ENCODE measurements around the gene CARHSP1. TPM values are rescaled to one million over a fixed set of nuclear protein-coding genes. Genes with fewer than 3 reads are reported as not detected.
"Not testable (repeated sequence)": the region's sequence is repeated elsewhere in the genome, so short reads cannot be mapped to it uniquely, and the experiment has no call there.

CARHSP1 gene
- total RNA-seq, 1 donor from 2014 or later, result 98.7 TPM

DNA sequence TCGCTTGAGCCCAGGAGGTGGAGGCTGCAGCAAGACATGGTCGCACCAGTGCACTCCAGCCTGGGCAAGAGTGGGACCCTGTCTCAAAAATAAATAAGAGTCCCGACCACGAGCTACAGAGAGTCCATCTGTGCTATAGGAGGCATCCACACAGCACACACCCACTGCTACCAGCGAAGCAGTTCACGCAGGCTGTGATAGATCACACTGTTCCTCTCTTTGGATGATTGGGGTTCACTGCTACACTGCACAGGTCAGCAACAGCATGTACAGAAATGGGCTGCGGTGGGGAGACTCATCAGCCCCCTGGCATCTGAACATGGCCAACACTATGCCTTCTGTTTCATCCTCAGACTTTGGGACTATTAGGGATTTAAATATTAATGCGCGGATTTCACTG lies 37.4 kb downstream of the CARHSP1 start:
- no peak for DNase-seq (ENCODE audit: low spot score)

DNA sequence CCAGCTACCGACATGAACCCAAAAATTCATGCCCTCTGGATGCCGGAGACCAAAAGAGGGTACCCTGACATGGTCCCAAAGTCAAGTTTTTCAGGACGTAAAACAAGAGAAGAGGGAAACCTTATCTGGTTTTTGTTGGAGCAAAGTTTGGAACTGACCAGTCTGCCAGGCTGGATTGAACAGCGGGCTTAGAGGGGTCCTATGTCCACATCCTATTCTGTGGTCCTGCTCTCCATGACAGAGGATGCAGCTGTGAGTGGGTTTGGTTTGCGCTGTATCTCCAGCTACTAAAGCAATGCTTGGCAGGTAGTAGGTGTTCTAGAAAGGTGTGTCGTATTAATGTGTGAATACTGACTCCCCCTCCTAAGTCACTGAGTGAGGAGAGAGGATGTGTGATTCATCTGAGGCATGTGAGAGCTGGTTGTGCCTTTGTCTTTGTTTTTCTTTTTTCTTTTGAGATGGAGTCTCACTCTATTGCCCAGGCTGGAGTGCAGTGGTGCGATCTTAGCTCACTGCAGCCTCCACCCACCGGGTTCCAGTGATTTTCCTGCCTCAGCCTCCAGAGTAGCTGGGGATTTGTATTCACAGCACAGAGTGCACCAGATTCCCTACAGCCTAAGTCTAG lies 40.2 kb downstream of the CARHSP1 start:
- no peak for DNase-seq (ENCODE audit: low spot score)

DNA sequence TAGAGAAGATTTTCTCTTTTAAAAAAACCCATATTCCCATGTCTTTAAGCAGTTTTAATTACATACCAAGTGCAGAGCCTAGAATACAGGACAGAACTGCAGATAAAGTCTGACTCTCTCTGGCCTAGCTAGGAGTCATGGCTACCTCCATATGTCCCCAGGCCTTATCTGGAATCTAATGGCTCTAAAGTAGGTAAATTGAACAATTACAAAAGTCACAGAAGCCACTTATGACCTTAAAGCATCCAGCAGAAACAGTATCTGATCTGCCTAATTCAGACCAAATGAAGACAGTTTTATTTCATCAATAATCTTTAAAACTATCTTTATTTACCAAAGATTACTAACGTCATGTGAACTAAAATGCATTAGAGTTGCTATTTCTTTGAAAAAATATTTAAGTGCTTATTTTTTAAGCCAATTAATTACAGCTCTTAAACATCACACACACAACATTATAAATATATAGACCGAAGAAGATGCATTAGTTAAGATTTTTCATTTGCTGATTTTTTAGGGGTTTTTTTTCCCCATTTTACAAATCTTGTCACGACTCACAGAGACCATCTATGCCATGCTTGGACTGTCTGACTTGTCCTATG lies 42.4 kb downstream of the CARHSP1 start:
- DNase-seq (ENCODE audit: low spot score), result no peak

DNA sequence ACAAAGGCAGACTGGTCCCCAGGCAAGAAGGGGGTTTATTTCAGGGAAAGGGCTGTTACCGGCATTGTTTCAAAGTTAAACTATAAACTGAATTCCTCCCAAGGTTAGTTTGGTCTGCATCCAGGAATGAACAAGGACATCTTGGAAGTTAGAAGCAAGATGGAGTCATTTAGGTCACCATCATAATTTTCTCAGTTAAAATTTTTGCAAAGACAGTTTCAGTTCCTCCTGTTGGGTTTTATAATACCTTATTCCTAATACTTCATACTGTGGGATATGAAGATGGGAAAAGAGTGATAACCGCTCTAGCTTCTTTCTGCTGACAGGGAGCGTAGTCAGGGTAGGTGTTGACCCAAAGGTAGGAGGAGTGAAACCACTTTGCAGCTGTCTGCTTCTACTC lies 46.4 kb downstream of the CARHSP1 start:
- DNase-seq (ENCODE audit: low spot score), result no peak

DNA sequence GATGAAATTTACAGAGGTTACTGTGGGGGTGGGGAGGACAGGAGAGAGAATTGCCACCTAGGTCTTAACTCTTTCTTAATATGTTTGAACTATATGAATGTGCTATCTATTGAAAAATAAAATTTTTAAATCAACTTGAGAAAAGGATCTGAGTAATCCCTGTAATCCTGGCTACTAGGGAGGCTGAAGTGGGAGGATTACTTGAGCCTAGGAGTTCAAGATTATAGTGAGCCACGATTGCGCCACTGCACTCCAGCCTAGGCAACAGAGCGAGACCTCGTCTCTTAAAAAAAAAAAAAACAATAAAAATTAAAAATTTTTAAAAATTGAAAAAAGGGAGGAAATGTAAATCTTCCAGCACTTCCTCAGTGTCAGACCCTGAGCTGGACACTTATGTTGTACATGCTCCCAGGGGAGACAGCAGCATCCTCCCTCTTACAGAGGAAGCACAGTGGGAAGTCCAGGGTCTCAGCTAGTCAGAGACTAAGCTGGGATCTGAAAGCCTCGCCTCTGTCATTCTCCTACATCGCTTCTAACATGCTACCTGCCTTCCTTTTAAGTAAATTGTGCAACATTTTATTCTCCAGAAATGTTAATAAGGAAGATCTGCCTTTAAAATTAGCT lies 49.3 kb downstream of the CARHSP1 start:
- peak; percentile 51 for DNase-seq (ENCODE audit: low spot score)

DNA sequence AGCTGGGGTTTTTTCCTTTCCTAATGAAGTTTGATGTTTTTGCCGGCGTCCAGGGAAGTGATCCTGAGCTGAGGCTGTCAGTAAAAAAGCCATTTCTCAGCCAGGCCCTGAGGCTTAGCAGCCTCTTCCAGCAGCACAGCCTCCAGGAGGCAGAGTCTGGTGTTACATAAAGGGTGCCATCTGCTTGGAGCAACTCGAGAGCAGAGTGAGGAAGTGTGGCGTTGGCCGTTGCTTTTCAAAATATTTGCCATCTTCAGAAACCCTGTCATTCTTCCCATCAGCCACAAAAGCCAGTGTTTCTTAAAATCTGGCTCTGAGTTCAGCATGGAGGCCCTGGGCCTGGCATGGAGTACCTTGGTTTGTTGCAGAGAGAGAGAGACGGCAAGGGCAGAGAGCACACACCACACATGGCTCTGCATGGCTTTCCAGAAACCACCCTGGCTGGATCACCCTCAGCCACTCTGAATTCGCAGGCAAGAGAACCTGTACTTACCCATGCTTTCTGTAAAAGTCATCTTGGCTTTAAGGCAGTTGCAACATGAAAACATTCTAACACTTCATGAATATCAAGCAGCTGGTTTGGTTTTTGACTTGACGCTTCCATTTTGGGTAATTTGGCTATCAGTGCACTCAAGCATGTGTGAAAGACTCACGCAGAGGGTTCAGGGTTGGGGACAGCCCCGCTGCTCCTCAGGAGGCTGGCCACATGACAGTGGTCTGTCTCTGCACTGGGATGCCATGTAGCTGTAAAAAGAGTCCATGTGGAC lies 50.1 kb downstream of the CARHSP1 start:
- peak; percentile 15 for DNase-seq (ENCODE audit: low spot score)

DNA sequence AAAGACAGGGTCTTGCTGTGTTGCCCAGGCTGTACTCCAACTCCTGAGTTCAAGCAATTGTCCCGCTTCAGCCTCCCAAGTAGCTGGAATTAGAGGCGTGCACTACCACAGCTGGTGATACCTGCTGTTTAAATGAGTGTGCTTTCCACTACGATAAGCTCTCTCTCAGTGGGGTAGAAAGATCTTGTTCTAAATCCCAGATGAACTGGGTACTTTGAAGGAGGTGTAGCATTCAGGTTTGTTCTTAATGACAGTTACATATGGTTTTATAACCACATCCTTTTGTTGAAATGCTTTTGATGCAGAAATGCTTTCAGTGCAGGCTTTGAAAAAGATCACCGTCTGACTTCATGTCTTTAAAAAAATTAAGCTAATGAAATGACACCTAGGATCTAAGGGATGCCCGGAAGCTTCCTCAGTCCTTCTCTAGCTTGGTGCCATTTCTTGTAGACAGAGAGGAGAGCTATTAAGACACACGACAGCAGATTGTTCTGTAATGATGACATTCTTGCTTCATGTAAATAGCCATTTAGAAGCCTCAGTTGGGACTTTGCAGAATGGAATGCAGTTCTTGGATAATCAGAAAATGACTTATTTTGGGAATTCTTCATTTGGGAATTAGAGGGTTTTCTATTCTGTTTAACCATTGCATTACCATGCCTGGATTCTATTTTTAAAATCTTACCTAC lies 51.7 kb downstream of the CARHSP1 start:
- DNase-seq (ENCODE audit: low spot score), result no peak

DNA sequence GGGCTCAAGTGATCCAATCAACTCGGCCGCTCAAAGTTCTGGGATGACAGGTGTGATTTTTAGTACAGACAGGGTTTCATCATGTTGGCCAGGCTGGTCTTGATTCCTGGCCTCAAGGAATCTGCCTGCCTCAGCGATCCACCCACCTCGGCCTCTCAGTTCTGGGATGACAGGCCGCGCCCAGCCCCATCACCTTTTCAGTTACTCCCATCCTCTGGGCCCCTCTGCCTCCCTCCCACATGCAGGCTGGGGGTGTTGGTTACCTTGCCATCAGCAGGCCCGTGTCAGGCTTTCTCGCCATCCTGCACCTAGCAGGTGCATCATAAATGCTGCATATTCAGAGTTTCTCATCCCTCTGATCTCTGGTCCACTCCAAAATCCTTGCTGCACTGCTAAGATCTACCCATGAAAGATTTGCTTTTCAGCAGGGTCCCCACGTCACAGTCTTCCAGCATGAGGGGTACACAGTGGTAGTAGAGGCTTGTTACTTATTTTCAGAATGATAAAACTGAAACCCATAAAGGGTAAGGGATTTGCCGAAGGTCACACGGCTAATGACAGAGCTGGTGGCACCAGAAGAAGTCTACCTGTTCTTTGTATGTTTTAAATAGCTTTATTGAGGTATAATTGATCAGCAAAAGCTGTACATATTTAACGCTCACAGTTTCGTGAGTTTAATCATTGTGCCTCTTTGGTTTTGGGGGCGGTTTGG lies 54.6 kb downstream of the CARHSP1 start:
- no peak for DNase-seq (ENCODE audit: low spot score)

DNA sequence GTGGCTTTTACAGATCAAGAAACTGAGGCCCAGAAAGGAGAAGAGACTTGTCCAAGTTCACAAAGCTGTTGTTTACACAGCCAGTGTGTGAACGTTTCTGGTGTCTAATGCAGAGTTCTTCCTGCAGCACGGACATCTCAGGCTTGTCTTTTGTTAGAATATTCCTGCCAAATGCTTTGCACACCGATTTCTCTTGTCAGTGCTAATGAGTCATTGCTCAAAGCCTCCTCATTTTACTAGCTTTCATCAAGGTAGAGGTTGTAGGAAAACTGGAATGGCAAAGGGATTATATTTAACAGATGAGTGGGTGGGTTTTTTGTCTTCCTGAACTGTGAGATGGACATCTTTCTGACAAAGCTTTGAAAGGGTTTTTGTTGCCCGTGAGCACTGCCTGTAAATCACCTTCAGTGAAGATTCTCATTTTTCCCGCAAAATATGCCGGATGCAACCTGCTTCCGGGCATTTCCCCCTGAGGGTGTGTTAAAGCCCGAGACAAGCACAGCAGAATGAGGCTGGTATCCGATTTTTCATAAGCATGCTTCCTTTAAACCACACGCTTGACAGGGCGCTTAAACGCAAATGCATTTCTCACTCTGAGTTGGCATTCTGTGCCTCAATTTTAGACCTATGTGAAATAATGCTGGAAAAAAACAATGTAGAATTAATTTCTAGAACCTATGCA lies 56.5 kb downstream of the CARHSP1 start:
- no peak for DNase-seq (ENCODE audit: low spot score)

DNA sequence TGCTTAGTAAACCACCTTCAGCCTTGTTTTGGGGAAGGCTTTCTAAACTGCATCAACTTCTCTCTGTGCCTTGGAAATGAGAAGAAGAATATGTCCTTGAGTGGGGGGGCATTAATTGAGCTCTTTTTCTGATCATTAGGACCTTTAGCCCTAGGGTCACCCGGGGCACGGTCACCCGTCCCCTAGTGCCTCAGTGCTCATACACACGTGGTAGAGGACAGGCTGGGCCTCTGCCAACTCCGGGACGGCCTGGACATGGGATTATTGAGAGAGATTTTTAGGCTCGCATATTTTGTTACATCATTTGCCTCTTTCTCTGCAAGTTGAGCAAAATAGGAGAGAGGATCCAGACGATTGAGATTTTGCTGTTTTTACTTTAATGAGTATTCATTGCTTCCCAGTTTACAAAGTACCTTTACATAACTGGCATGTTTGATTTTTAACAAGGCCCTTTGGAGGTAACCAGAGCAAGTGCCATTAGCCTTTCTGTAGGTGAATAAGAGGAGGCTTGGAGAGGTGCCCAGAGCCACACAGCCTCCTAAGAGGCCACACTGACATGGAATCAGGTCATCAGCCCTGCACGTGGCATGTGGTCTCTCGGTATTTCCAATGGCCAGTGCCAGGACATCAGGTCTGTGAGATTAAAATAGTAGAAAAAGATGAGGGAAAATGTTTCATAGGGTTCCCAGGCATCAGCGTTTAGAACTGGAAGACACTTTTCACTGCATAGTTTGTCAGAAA lies 60.0 kb downstream of the CARHSP1 start:
- no peak for DNase-seq (ENCODE audit: low spot score)

DNA sequence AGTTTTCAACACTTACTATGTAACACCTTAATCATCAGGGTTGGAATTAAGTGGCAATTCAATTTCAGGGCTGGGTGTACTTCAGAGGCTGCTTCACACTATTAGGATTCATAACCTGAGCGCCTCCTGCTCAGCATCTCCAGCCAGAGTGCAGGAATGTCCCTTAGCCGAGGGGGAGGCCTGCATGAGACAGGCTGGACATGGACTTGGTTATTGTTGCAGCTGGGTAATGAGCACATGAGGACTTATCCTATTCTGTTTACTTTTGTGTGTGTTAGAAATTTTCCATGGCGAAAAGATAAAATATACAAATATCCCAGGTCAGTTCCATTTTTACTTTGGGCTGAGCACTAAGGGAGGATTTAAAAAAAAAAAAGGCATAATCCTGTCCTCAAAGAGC lies 60.8 kb downstream of the CARHSP1 start:
- no peak for DNase-seq (ENCODE audit: low spot score)

DNA sequence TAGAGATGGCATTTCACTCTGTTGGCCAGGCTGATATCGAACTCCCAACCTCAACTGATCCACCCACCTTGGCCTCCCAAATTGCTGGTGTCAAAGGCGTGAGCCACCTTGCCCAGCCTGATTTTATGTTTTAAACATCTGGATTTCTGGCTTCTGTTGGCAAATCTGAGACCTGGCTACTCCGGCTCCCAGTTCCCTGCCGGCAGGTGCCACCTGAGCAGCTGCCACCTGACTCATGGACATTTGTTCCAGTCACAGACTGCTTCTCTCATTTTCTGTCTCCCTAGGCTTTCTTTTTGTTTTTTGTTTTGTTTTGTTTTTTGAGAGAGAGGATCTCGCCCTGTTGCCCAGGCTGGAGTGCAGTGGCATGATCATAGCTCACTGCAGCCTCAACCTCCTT lies 61.6 kb downstream of the CARHSP1 start:
- no peak for DNase-seq (ENCODE audit: low spot score)

DNA sequence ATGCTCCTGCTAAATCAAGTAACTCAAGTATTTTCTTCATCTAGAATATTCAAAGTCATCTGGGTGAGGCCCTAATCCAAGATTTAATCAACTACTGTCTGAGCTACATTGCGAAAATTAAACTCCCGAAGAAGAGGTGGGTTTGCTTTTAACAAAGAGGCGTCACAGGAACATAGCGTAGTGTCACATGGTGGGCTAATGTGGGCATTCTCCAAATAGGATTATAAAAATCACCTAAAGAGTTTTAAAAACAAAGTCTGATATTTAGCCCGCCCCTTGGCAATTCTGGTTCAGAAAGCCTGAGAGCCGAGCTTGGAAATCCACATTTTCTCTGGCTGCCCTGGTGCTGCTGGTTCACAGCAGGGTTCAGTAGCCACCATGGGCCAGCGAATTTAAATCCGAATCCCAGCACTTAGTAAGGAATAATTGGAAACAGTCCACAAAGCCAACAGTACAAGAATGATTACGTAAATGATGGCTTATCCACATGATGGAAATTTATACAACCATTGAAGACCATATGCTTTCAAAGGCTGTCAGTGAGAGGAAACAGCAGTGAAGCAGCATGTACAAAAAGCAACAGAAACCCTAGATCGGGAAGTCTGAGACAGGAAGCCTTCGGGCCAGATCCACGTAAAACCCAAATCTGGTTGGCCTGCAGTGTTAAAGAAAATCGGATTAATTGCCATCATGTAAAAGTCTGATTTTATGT lies 62.4 kb downstream of the CARHSP1 start:
- DNase-seq (ENCODE audit: low spot score), result no peak

DNA sequence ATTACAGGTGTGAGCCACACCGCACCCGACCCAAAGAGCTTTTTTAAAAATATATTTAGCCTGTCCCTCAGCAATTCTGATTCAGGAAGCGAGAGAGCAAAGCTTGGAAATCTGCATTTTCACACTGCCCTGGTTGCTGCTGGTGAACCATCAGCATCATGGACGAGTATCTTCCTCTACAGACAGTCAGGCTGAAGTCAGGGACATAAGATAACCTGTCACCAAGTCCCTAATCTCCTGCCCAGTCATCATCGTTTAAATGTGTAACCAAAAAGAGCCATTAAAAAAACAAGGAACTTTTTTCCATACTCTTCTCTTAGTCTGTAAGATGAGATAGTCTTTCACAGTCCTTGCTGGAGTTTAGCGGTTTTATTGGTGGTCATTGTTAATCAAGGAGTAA lies 64.5 kb downstream of the CARHSP1 start:
- no peak for DNase-seq (ENCODE audit: low spot score)

DNA sequence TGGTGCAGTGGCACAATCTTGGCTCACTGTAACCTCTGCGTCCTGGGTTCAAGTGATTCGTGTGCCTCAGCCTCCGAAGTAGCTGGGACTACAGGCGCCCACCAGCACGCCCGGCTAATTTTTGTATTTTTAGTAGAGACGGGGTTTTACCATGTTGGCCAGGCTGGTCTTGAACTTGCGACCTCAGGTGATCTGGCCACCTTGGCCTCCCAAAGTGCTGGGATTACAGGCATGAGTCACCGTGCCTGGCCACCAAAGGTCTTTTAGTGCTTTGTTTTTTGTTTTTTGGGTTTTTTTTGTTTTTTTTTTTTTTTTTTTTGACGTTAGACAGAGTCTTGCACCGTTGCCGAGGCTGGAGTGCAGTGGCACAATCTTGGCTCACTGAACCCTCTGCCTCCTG lies 65.1 kb downstream of the CARHSP1 start:
- not testable (repeated sequence) for DNase-seq (ENCODE audit: low spot score)
